ENCODE measurements around the gene CPA4.

Gene CPA4

DNA sequence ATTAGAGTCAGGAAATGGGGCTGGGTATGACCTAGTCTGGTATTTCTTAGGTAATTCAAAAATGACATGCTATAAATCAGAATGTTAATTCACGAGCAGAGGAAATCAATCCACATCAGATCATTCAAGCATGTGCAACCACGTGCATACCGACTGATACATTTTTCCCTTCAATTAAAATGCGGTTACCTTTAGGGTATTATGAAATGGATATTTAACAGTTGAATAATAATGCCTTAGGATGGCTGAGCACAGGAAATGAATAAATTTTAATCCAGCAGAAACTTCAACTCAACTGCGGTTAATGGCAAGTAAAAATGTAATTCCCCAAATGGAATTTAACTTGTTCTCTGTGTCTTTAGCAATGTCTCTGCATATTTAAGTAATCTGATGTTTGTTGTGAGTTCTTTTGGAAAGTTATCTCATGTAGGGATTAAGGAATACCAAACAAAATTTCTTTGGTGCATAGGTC lies 17.1 kb upstream of the CPA4 start:
- no peak for DNase-seq

DNA sequence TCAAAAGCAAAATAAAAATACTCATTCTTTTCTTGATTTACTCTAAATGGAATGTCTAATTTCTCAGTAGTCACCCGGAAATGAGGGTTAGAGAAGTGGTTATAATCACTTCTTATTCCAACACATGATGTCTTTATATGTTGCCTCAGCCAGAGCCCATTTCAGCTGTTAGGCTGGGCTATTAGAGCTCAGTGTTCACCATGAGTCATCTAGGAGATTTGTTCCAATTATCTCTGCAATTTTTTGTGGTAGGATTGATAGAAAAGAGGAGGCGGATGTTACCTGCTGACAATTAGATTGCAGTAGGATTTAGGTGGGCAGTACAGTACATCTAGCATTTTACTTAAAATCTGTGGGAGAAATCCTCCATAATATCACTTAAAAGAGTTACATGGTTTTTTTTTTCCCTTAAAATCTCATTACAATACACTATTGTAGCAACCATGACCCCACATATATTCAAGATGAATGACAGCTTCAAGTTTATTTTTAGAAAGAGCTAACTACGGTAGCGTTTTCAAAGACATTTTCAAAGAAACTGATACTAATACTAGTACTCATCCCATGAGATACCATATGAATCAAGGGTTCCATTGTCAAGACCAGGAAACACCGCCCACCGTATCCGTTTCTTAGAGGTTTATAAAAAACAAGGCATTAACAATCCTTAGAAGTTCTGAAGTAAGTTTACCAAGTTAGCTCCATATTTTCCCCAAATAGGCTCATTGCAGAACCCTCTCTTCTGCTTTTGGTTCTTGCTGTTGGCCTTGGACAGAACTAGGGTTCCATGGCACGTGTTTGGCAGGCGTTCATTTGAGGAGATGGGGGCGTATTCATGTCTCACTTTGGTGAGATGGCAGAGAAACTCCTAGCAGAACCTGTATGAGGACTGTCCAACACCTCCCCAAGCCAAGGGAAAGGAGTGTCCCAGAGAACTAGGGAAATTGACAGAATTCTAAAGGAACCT lies 15.9 kb upstream of the CPA4 start:
- no peak for DNase-seq

DNA sequence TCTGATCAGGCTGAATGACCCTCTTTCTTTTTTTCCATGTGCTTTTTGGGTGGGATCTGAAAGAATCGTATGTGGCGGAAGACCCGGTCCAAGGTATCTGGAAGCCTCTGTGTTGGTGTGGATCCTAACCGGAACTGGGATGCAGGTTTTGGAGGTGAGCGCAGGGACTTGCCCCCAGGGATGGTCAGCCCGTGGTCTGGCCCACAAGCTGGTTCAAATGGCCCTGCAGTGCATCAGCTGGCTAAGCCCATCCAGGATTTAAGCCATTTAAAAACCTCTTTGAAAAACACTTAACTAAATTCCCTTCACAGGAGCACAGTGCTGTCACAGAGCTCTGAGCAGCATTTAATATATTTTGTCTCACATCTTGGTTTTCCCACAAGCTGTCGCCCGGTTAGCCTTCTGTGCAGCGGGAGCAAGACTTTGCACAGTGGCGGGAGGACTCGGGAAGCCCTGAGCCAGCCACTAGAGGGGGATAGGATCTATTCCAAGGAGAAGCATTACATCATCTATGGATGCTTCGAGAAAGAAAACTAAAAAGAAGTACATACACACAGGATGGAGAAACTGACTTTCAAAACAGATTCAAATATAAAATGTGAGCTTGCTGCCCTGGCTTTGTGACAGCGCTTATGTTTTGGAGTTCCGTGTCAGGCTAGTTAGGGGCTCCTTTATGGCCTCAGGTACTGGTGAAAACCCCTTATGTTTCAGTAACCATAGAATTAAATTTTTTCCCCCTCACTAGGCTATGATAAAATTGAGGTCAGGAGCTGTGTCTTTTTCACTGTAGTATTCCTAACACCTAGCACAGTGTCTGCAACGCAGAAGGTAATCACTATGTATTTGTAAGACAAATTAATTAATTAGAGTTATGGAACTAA lies 15.0 kb upstream of the CPA4 start:
- no peak for DNase-seq

DNA sequence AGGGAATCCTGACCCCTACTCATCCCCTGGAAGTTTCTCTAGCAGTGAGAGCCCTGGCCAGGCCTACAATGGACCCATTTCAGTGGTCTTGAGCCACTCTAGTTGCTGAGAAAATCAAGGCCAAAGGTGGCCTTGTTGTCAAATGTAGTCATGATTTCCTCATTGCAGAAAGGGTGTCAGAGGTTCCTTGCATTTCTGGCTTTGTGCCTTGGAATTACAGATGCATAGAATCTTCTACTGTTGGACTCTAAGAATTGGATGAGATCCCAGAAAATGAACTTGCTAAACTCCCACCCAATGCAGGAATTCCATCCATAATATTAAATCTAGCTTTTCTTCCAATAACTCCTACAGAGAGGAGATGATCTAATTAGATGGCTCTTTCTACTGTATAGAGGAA lies 14.1 kb upstream of the CPA4 start:
- DNase-seq = no peak

DNA sequence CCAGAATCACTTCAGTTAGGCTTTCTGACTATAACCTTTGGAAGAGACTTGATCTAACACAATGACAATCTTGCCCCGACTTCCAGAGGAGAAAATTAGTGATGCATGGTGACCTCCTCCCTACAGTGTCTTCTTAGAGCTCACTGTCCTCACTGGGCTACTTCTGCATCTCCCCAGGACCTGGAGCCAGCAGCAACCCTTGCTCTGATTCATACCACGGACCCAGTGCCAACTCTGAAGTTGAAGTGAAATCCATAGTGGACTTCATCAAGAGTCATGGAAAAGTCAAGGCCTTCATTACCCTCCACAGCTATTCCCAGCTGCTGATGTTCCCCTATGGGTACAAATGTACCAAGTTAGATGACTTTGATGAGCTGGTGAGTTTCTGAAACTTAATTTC lies 13.7 kb upstream of the CPA4 start:
- no peak for DNase-seq

DNA sequence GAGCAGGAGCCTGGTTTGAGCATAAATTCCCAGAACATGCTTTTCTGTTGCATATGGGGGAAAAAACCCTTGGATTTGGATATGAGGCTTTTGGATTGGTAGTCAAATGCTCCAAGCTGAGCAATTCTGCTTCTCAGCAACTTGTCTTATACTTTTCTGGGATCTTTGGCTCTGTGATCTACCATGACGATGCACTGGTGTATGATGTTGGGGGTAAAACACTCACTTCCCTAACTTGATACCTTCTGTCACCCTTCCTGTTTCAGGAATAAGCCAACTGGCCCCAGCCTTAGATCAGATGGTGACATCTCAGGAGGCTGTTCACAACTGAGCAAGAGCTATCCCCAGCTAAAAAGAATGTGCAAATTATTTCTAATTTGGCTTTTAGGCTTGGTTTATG lies 13.1 kb upstream of the CPA4 start:
- no peak for DNase-seq

DNA sequence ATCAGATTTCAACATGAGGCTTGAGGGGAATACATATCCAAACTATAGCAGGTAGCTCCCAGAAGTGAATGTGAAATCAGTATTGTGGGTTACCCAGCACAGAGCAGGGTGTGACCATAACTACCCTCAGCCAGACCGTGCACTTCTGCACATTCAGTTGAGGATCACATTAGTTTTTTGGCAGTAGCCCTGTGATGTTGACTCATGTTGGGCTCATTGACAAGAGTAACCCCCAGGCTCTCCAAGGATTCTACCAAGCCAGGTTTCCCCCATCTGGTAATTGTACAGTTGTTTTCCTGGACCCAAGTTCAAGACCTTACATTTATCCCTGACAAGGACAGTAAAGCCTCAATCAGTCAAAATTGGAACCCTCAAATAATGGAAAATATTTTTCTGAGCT lies 11.7 kb upstream of the CPA4 start:
- DNase-seq = no peak

DNA sequence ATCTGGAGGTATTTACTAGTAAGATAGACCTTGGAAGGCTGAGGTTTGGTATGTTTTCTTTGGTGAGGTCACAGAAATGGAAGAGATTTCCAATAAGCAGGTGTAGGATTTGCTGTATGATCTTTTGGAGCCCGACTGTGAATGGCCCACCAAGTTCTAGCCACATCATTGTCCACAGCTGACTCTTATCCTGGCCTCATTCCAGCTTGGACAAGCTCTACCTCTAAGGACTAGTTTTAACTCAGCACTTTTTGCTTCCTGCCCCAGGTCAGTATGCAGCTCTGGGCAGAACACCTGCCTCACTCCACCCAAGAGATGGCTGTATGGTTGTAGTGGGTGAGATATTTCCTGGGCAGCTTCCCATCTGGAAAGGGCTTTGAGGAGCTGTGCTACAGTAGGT lies 6.1 kb upstream of the CPA4 start:
- DNase-seq = no peak

DNA sequence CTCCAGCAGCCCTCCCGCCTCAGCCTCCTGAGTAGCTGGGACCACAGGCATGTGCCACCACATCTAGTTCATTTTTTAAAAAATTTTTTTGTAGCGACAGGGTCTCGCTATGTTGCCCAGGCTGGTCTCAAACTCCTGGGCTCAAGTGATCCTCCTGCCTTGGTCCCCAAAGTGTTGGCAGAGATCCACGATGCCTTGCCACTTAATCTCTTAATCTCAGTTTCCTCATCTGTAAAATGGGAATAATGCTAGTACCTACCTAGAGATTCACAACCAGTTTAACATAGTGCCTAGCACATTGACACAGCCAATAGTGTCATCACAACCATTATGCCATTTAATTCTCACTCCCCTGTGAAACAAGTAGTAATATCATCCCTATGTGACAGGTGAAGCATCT lies 4.8 kb upstream of the CPA4 start:
- no peak for DNase-seq

DNA sequence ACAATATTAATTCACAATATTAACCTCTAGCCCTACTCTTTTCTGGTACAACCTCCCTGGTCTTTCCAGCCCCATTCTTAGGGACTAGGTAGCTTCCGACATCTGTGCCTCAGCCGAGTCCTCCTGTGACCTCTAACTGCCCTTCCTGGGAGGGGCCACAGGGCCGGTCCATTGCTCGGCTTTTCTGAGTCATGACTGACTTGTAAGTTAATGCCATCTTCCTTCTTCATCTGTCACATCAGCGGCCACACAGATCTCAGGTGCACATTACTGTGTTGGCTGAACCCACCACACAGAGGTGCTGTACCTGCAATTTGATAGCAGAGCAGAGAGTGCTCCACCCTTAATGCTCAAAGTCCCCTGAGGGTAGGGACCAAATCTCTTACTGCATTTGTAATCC lies 4.1 kb upstream of the CPA4 start:
- DNase-seq = no peak

DNA sequence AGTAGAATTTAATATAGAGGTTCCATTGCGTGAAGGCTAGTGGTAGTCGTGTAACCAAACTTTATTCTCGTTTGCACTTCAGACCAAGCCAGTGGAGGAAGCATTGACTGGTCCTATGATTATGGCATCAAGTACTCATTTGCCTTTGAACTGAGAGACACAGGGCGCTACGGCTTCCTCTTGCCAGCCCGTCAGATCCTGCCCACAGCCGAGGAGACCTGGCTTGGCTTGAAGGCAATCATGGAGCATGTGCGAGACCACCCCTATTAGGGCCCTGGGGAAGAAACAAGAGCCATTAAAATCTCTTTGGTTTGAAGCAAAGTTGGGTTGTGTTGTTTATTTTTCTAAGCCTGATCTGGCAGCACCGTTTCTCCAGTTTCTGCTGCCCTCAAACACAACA lies 3.5 kb upstream of the CPA4 start:
- no peak for DNase-seq

DNA sequence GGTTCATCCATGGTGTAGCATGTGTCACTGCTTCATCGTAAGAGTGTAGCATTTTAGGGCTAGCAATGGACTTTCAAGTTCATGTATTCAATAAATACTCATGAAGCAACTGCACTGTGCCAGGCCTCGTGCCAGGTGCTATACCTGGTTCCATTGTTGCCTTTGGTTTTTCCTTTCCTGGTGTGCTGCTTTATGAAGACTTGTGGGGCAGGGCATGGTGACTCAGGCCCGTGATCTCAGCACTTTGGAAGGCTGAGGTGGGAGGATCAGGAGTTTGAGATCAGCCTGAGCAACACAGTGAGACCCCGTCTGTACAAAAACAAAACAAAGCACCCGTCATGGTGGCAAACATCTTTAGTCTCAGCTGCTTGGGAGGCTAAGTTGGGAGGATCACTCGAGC lies 2.2 kb upstream of the CPA4 start:
- no peak for DNase-seq

DNA sequence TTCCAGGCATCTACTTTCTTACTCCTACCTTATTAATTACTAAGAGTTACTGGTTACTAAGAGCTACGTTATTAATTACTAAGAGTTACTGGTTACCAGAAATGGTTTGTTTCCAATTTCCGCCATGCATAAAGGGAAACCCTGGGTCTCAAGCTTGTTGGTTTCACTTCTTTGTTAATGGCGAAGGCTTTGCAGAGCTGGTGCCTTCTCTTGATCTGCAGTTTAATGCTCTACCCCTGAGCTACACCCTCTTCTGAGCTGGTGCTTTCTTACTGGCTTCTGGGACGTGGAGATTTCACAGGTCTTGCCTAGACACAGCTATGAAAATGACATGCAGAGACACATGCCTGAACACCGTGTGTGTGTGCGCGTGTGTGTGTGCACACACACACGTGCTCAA lies 560 bp downstream of the CPA4 start:
- no peak for DNase-seq

DNA sequence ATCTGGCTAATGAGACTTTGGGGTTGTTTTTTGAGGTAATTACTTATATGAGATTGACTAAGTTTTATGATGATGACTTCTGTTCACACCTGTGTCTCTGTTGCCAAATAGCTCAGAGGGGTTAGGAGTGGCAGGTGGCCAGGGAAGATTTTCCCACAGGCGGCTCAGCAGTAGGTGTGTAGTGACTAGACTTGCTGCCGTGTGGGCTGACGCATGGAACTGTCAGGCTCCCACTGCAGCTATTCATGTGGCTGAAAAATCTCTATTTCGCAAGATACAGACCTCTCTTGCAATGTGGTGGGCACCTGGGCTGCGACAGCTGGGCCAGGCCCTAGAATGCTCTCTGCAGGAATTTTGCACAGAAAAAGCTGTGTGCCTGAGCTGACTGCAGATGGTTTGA lies 1.4 kb downstream of the CPA4 start:
- no peak for DNase-seq

DNA sequence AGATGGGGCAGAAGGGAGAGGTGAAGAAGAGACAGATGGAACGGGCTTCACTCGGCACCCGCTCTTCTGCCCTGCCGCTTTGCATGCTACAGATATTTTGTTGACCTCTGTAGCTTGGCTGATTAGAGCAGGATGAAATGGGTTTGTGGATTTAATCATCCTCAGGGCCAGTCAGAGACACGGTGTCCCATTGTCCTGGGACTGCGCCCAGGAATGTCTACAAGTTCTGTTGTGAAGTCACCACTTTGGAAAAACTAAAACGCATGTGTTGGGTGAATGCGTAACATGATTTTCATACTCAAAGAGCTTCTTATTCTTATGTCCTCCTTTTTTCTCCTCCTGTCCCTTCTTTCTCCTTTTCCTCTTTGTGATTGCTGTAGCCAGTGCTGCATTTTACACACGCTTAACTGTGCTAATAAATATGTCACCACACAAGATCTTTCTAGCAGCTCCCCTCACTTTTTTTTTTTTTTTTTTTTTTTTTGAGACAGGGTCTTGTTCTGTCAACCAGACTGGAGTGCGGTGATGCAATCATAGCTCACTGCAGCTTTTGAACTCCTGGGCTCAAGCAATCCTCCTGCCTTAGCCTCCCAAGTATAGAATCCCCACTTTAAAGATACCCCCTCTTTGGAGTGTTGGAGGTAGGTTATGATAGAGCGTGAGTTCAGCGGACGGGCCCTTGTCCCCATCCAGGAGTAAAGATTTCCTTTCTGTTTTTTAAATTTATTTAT lies 3.4 kb downstream of the CPA4 start:
- DNase-seq = no peak

DNA sequence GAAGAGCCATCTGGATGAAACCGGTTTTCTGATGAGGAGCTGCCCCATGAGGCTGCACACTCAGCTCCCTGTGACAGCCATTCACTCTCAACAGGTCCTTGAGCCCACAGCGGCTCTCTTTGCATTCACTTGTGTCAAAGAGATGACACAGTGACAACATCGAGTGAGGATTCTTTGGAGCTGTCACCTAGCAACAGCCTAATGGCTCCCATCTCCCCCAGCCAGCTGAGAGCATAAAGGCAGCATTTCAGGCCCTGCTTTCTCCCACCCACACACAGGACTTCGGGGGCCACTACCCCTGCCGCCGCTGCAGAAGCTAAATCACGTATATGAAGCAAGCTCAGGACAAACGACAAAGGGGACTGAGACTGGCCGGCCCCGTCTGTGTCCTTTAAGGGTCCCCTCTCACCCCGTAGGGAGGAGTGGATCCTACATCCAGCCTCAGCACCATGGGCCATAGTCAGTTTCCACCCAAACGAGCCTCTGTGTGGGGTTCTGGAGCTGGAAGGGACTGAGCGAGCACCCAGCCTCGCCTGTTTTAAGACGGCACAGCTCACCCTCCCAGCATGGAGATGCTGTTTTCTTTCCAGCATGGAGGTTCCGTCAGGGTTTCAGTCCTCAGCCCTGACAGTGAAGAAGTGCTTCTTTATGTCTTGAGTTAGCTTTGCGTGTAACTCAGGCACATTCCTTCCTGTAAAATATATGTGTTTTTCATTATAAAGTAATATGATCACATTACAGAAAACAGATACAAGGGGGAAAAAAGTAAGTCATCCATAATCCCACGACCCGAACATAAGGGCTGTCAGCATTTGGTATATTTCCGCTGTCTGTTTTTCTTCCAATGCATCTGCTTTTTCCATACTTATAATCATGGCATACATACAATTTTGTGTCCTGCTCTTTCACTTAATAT lies 4.9 kb downstream of the CPA4 start:
- no peak for DNase-seq

DNA sequence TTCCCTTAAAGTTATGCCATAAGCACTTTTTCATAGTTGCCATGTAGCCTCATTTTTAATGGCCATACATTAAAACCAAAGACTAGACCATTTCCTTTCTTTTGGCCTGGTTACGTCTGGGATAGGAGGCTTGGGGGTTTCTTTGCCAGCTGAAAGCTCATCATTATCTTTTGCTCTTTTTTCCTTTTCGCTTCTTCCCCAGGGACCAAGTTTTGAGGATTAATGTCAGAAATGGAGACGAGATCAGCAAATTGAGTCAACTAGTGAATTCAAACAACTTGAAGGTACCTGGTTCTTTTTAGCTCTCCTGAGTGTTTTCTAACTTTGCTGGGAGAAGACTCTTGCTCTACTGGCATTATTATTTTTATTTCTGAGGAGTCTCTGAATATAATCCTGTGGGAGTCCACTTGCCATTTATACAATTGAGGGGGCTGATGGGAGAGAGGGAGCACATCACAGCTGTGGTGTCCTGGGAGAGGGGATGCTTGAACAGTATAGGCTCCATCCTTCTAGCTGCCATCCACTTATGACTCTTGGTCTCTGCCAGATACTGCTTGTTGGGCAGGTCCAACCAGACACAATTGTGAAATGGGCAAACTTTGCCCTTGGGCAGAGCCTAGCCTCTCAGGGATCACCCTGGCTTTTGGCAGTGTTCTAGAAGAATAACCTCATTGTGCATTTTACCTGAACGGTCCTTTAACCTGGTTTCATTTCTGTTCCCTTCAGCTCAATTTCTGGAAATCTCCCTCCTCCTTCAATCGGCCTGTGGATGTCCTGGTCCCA lies 5.8 kb downstream of the CPA4 start:
- no peak for DNase-seq

DNA sequence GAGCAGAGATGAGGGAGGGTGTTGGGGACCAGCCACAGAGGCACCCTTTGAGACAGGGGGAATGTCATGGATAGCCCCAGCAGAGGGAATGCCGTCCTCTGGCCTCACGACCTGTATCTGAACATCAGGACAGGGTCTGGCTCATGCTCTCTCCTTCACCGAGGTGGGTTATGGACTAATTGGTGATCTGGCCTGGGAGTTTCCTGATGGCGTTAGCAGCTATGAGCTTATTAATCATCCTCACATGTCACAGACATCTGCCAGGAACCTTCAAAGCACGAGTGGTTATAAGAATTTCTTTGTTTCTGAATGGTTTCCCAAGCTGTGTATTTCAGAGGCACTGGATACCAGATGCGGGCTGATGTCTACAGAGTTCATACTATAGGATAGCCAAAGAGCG lies 6.9 kb downstream of the CPA4 start:
- no peak for DNase-seq

DNA sequence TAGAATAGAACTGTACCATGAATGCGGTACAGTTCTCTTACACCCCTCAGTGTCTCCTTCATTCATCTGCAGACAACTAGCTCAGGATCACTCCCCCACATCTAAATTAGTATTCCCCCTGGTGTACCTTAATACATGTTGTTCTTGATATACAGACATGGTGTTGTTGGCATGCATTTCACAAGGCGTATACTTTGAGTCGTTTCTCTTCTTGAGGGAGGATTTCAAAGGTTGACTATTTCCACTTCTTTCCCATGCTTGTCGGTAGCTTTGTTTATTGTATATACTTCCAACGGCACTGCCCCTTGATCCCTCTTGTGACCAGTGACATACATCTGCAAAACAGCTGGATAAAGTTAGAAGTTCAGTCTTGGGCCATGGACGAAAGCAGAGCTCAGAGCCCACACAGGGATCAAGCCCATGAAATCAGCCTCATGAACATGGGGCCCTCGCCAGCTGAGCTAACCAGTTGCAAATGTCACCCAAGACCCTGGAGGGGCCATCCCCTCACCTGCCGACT lies 8.6 kb downstream of the CPA4 start:
- DNase-seq = no peak

DNA sequence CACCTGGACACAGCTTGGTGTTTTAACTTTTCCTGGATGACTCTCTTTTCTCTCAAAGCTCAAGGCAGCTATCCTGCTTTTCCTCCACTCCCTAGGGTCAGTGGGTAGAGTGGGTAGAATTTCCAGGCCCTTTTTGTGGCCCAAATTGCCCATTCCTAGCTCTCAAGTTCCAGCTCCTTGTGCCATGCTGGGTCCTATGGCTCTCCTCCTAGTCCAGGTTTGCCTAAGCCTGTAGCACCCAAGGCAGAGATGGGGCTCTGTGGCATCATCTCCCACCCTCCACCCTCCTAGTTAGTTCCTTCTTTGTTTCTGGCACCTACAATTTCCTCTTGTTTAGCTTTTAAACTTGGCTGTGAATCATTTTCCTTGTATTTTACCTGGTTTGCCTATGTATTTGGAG lies 9.7 kb downstream of the CPA4 start:
- DNase-seq = no peak

DNA sequence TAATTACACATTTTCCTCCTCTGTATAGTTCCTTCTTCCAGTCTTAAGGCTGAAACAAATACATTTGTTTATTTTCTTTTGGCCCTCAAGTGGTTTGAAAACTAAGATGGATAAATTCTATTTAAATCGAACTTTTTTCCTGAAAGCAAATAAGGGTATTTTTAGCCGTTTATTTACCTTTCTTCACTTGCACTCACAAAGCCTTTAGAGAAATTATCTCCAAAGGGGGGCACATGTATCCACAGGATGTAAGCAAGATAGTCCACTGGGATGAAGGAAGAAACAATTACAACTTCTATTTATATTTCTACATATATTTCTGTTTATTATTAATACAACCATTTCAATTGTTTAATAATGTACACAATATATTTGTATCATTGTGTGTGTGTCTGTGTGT lies 10.2 kb downstream of the CPA4 start:
- no peak for DNase-seq
